Keratinocyte (primary cell): ENCODE results near the gene CSTB. TPM values are rescaled to one million over a fixed set of nuclear protein-coding genes. Genes with fewer than 3 reads are reported as not detected.

Experiments
- DNase-seq: peaks from one replicate; pipeline ENCODE4 v3.0.0-alpha.2; 2011; ENCODE audit warnings: low read depth, missing footprints, low spot score
- FAIRE-seq: peaks from 2 replicates; lab custom pipeline; 2011; peaks lifted over from hg19 to GRCh38; lab: Jason Lieb, UNC
- H2AFZ ChIP-seq: 2 replicates; pipeline ENCODE4 v1.6.0; 2012; ENCODE audit warnings: low read length, control low read depth, inconsistent platforms; ENCODE audit not compliant: control insufficient read depth
- H3K27ac ChIP-seq: 2 replicates; pipeline ENCODE4 v1.5.1; 2011; ENCODE audit warnings: low read length; ENCODE audit not compliant: control insufficient read depth, insufficient read depth
- H3K27me3 ChIP-seq: 3 replicates; pipeline ENCODE4 v1.6.0; 2011; ENCODE audit warnings: low read length; ENCODE audit not compliant: control insufficient read depth, insufficient read depth; ENCODE audit errors: extremely low read depth
- H3K36me3 ChIP-seq, 2 experiments: 2 replicates in 1 of 2; 3 replicates in 1 of 2; pipeline ENCODE4 v1.5.1; 2011; ENCODE audit warnings: low read length in 2 of 2, mild to moderate bottlenecking in 1 of 2; ENCODE audit not compliant: control insufficient read depth in 2 of 2, insufficient read depth in 2 of 2; ENCODE audit errors: extremely low read depth in 1 of 2
- H3K4me1 ChIP-seq: 3 replicates; pipeline ENCODE4 v1.5.1; 2011; ENCODE audit warnings: low read length; ENCODE audit not compliant: control insufficient read depth, insufficient read depth; ENCODE audit errors: extremely low read depth
- H3K4me2 ChIP-seq: 3 replicates; pipeline ENCODE4 v1.6.0; 2011; ENCODE audit warnings: low read depth, low read length; ENCODE audit not compliant: control insufficient read depth, insufficient read depth; ENCODE audit errors: extremely low read depth
- H3K4me3 ChIP-seq, 3 experiments: fragments of 200-600 bp in 1 of 3; sonication (generic) in 1 of 3; 2 replicates in 2 of 3; 3 replicates in 1 of 3; pipeline ENCODE4 v1.5.1; 2011 to 2016; ENCODE audit warnings: low read length in 3 of 3, mild to moderate bottlenecking in 3 of 3, control low read depth in 2 of 3, inconsistent platforms in 1 of 3, low read depth in 1 of 3, mixed read lengths in 1 of 3, mixed run types in 1 of 3, moderate library complexity in 1 of 3; ENCODE audit not compliant: control insufficient read depth in 2 of 3, insufficient read depth in 2 of 3; ENCODE audit errors: extremely low read depth in 1 of 3
- H3K79me2 ChIP-seq: 2 replicates; pipeline ENCODE4 v1.6.0; 2012; ENCODE audit warnings: low read length; ENCODE audit not compliant: control insufficient read depth, insufficient read depth
- H3K9ac ChIP-seq: 3 replicates; pipeline ENCODE4 v1.6.0; 2011; ENCODE audit warnings: low read length; ENCODE audit not compliant: control insufficient read depth, insufficient read depth; ENCODE audit errors: extremely low read depth
- H3K9me1 ChIP-seq: 3 replicates; pipeline ENCODE4 v1.6.0; 2011; ENCODE audit warnings: low read length; ENCODE audit not compliant: control insufficient read depth, insufficient read depth; ENCODE audit errors: extremely low read depth
- H3K9me3 ChIP-seq: 2 replicates; pipeline ENCODE4 v1.5.1; 2012; ENCODE audit warnings: low read depth, low read length; ENCODE audit not compliant: control insufficient read depth
- H4K20me1 ChIP-seq: 3 replicates; pipeline ENCODE4 v1.6.0; 2011; ENCODE audit warnings: low read length; ENCODE audit not compliant: control insufficient read depth, insufficient read depth; ENCODE audit errors: extremely low read depth
- CTCF ChIP-seq, 3 experiments: IDR thresholded peaks in 1 of 3; conservative IDR thresholded peaks in 1 of 3; optimal IDR thresholded peaks in 1 of 3; 2 replicates in 2 of 3; 3 replicates in 1 of 3; pipeline versions ENCODE3 to v1.5.1; 2011; ENCODE audit warnings: low read length in 3 of 3, mild to moderate bottlenecking in 3 of 3, moderate library complexity in 2 of 3, control low read depth in 1 of 3, inconsistent platforms in 1 of 3; ENCODE audit not compliant: insufficient read depth in 2 of 3; ENCODE audit errors: extremely low read depth in 1 of 3
- EZH2 ChIP-seq: IDR thresholded peaks from one replicate; pipeline ENCODE4 v1.6.1; 2012; ENCODE audit warnings: inconsistent platforms, mild to moderate bottlenecking, low read length, moderate library complexity
- dilution Hi-C: fragments of 300-500 bp; cut with MboI; formaldehyde crosslinking; loops from one replicate; pipeline ENCODE4 v1.7.0; 2020; ENCODE audit warnings: low sequenced_read_pairs; ENCODE audit not compliant: extremely low pct_ligation_motif_present
- polyA plus RNA-seq, 5 experiments: library from polyadenylated mRNA; depleted of rRNA in 3 of 5; stranded (reverse) in 3 of 5; stranded (forward) in 1 of 5; unstranded in 1 of 5; fragments of >200 nt; gene quantifications; 1 replicate in 1 of 5; 2 replicates in 3 of 5; 3 replicates in 1 of 5; pipeline versions ENCODE4 v1.2.1 to v1.2.3, GENCODE V29; 2011 to 2012; ENCODE audit warnings: missing spikeins in 2 of 5, low read depth in 1 of 5, low replicate concordance in 1 of 5

Gene CSTB
- polyA plus RNA-seq, 1 donor (not counting 4 experiments of a cell fraction or from before 2014, with no cell fraction given) = 126 TPM

- dilution Hi-C loops = no loop called here
- Histone ChIP-seq H3K9me1 (no peaks in the 10 kb centered on the region), H3K4me3 (no peak overlapping the region), H3K4me2 (no peak overlapping the region), H4K20me1 (peaks cover 4% of the 10 kb centered on the region), H3K36me3 (peaks cover 62 to 78% of the 10 kb centered on the region in 2 experiments), H3K27me3 (no peaks in the 10 kb centered on the region), H3K79me2 (peaks cover 26% of the 10 kb centered on the region), H3K4me1 (no peaks in the 10 kb centered on the region), H3K9me3 (no peaks in the 10 kb centered on the region), H2AFZ (no peak overlapping the region), H3K27ac (no peak overlapping the region), H3K9ac (no peak overlapping the region)
- FAIRE-seq (no peak), DNase-seq (no peak)
- TF ChIP-seq EZH2 (no peak), CTCF (optimal IDR thresholded peaks at IDR 0.05 in 1 of 3, IDR thresholded peaks at IDR 0.05 in 1 of 3, conservative IDR thresholded peaks at IDR 0.05 in 1 of 3; ENCODE audit: extremely low read depth in 1 of 3, insufficient read depth in 2 of 3, low read length in 3 of 3) (no peak)
These were observed 21.3 kb upstream of the CSTB start for GRCh38 chr21:43797415-43797814.

- no peak overlapping the region for H3K9ac ChIP-seq
- no peak overlapping the region for H3K27ac ChIP-seq
- H4K20me1 ChIP-seq = peaks cover 5% of the 10 kb centered on the region
- no peak overlapping the region for H2AFZ ChIP-seq
- dilution Hi-C loops = no loop called here
- no peaks in the 10 kb centered on the region for H3K27me3 ChIP-seq
- no peaks in the 10 kb centered on the region for H3K9me1 ChIP-seq
- no peak overlapping the region for H3K4me2 ChIP-seq
- FAIRE-seq (no peak), DNase-seq (no peak)
- H3K9me3 ChIP-seq = no peaks in the 10 kb centered on the region
- H3K36me3 ChIP-seq = peaks cover 55 to 73% of the 10 kb centered on the region in 2 experiments
- H3K79me2 ChIP-seq = peaks cover 51% of the 10 kb centered on the region
- H3K4me3 ChIP-seq = no peak overlapping the region
- peaks cover 10% of the 10 kb centered on the region for H3K4me1 ChIP-seq
- TF ChIP-seq EZH2 = no peak
- no peak for TF ChIP-seq CTCF (optimal IDR thresholded peaks at IDR 0.05 in 1 of 3, IDR thresholded peaks at IDR 0.05 in 1 of 3, conservative IDR thresholded peaks at IDR 0.05 in 1 of 3; ENCODE audit: extremely low read depth in 1 of 3, insufficient read depth in 2 of 3, low read length in 3 of 3)
These were observed 18.7 kb upstream of the CSTB start for GRCh38 chr21:43794857-43795256.
